Anterior cingulate cortex (tissue), 58 donors: ENCODE measurements around the gene C1QTNF2.

Source experiments
- DNase-seq, 58 donors: peaks; one replicate each; lab custom pipeline; 2025; lab: John Stamatoyannopoulos, UW

C1QTNF2 gene

DNA sequence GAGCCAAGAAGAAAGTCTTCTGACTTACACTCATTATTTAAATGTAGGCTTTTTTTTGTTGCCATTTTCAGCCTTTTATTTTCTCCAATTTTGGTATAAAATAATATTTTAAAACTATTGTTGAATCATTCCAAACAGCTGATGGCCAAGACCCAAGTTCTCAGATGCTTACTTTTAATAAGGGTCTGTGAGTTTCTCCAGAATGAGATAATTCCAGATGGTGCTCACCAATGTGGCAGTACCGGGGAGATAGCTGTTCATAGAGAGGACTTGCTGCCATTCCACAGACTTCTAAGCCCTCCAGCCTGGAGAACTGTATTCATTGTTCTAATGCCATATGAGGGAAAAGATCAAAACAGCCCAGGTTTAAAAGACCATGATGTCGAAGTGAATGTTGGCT is 5.3 kb upstream of the C1QTNF2 start:
- no peak for DNase-seq

DNA sequence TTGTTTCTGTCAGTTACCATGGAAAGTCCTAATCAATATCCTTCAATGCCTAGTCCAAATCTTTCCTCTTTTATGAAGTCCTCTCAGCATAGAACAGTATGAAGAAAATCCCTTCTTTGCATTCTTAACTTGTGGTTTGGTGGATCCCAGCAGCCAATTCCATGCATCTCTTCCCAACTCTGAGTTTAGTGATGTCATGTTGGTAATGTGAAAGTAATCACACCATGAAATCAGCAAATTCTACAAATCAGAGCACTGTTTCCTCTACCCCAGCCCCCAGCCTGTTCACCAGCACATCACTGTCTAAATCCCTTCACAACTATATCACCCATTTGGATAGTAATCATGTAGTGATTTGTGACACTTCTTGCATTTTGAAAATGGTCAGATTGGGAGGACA is 4.7 kb upstream of the C1QTNF2 start:
- no peak for DNase-seq

DNA sequence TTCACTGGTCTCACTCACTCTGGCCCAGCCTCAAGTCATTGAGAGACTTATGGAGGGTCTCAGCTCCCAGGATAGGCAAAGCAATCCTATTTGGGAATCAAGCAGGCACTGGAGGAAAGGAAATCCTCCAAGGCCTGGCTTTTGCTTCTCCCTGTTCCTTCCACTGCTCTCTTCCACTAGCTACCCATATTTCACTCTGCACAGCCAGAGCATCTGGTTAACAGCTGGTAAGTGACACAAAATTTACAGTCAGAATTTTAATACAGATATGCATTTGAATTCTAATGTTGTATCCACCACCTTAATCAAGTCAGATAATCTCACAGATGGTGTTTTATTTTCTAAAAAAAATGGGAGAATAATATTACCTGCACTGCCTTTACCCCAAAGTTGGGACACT is 868 bp upstream of the C1QTNF2 start:
- no peak for DNase-seq

DNA sequence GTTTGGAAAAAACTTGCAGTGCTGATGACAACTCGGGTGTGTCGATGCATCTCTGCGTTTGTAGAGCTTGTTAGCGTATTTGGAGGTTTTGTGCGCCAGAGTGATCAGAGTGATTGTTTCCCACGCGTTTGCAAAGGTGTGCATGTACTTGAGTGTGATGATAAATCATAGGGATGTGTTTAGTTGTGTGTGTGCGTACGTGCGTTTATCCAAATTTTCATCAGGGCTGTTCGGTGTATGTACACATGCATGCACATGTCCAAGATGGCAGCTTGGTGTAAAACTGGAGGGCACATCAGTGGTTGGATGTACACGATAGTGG is 248 bp upstream of the C1QTNF2 start:
- DNase-seq: peak in 1 of 58 donors; percentile 53

DNA sequence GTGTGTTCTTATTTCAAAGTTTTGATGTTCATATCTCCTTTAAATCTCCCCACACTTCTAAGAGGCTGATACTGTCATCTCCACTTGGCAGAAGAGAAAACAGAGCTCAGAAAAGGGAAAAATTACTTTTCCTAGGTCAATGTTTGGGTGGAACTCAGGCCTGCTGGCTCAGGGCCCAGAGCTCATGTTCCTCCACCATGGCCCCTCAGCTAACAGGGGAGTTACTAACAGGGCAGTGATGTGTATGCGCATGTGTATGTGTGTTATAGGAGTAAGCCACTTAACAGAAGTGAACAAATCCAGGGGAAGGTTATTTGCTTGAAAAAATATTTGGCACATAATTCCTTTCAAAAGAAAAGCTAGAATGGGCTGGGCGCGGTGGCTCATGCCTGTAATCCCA is 2.5 kb downstream of the C1QTNF2 start:
- no peak for DNase-seq

DNA sequence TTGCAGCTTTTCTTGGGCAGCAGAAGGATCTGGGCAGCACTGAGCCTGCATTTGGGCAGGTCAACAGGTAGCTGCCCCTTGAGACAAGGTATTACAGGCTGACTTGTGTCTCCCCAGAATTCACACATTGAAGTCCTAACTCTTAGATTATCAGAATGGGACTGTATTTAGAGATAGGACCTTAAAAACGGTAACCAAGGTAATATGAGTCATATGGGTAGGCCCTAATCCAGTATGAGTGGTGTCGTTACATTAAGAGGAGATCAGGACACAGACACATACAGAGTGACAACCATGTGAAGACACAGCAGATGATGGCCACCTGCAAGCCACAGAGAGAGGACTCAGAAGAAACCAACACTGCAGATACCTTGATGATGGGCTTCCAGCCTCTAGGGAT is 3.2 kb downstream of the C1QTNF2 start:
- no peak for DNase-seq

DNA sequence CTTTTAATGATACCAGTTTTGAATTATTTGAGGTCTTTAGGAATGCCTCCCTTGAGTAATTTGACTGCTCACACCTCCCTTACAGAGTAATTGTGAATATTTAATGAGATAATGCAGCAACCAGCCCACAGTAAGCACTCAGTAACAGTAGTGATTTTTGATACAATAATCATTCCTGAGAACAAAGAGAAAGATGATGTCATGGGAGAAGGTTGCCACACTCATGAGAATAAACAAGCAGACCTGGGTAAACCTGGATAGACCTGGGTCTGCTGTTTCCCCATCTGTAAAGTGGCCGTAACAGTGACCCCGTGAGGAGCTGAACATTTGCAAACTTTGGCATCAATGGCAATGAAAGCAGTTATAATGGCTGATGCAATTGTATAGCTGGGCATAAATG is 4.2 kb downstream of the C1QTNF2 start:
- no peak for DNase-seq

DNA sequence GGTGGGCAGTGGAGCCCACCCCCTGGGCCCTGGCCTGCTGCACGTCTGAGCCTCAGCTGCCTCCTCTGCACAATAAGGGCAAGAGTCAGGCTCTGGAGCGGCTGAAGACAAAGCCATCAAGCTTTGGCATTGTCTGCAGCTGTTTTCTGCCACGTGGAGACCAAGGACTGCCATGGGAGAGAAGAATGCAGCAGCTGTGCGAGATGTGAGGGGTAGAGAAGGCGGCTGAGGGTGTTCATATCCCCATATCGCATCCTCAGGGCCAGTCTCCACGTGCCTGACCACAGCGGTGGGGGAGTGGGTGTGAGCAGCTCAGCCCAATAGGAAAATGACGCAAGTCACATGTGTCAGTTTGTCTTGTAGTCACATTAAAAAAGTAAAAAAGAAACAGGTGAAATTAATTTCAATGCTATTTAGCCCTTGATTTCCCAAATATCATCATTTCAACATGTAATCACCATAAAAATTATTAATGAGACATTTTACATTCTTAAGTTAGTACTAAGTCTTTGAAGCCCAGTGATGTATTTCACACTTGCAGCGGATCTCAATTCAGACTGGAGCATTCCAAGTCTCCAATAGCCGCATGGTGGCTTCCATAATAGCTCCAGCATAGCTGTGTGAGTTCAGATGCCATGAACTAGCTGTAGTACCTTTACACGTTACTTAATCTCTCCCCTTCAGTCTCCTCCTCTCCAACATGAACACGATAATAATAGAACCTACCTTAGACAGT is 6.6 kb downstream of the C1QTNF2 start:
- no peak for DNase-seq

DNA sequence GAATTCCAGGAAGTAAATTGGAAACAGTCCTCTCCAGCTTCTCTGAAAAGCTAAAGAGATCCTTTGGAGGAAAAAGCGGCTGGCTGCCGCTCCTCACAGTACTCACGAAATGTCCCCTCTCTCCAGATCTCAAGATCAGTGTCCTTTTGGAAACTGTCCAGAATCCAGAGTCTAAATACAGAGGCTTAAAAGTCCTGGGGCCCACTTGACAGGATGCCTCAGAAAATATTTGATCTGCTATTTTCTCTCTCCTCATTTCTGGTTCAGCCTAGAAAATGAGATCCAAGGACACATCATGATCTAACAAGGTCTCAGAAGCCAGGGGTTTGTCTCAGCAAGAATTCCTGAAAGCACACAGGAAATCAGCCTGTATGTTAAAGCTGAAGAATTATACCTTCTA is 7.2 kb downstream of the C1QTNF2 start:
- DNase-seq: no peak

DNA sequence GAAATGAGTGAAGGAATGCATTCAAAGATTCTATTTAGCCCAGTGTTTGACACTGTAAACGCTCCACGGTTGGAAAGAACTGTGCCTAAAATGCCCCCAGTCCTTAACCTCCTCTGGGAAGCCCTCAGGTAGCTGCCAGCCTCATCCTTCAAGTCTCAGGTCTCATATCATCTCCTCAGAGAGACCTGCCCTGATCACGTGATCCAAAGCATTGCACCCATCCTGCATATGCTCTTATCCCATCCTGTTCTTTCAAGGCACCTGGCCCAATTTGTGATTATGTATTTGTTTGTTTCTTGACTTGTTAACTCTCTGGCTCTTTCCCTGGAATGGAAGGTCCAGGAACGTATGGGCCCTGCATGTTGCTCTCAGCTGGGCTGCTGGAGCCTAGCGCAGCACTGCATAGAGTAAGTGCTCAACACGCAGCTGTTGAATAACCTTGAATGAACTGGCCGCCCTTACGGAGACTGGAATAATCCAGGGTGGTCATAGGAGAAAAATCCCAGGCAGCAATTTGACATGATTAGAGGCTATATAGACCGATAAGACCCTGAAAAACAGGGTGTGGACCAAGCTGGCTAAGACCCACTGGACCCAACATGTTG is 8.7 kb downstream of the C1QTNF2 start:
- DNase-seq: no peak

DNA sequence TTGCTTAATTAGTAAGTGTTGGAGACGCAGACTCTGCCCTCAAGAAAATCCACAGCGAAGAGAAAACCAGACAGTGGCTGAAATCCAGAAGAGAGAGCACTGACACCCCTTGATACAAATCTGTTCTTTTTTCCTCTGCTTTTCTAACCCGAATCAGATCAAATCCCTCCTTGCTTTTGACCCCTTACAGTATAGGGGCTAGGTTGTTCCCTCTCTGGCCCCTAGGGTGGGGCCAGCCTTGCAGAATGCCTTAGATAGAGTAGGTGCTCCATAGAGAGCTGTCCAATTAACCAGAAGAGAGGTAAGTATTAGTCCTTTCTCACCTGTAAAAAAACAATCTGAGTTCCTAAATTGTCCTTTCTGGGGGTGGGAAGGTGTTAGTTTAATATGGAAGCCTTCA is 10.1 kb downstream of the C1QTNF2 start:
- DNase-seq: no peak

DNA sequence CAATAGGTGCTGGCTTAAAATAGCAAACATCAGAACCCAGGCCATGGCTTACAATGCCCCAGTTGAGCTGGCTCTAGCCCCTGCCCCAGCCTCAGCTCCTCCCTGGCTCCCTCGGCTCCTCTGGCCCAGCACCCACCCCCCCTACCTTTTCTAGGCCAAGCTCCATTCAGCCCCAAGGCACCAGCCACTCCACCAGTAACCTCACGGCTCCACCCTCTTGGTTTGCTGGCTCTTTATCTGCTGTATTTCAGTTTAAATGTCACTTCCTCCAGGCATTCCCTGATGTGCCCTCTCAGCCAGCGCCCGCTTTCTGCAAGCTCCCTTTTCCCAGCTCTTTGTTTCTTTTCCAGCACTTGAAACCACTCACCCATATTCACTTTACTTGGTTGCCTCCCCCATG is 10.6 kb downstream of the C1QTNF2 start:
- DNase-seq: no peak

DNA sequence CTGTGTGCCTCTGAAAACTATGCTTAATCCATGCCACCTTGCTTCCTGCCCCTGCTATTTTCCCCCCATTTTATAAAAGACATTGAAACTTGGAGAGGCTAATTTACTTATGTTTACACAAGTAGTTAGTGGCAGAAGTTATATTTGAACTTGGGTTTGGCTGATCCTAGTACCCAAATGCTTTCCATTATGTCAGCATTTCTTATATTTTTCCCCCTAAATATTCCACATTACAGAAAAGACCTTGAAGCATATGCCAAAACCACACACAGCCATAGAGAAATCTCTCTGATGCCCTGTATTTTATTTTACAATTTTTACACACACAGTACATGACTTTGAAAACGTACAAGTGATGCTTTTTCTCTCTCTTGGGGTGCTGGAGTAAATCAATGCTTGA is 11.2 kb downstream of the C1QTNF2 start:
- DNase-seq: no peak

DNA sequence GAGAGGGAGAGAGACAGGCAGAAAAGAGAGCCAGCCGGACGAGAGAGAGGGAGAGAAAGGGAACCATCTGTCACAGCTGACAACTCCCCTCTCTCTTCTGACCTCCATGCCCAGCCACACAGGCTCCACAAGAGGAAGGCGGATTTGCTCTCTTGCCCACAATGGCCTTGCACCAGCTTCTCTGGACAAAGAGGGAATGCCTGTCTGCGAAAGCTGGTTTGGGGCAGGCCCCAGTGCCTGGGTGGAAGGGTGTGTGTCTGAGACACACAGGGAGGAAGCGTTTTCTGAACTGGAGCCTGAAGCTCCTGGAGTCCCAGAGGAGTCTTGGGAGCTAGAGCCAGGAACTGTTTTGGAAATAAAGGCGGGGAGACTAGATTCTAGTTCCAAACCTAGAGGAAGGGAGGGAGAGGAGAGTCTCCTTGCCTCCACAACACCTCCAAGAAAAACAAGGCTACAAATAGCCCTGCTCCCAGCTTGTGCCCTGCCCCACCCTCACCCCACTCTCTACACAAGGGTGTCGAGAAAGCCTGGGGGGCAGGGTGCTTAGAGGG is 12.5 kb downstream of the C1QTNF2 start:
- DNase-seq: peak in 12 of 58 donors; percentile 4 to 37 (median 12)

DNA sequence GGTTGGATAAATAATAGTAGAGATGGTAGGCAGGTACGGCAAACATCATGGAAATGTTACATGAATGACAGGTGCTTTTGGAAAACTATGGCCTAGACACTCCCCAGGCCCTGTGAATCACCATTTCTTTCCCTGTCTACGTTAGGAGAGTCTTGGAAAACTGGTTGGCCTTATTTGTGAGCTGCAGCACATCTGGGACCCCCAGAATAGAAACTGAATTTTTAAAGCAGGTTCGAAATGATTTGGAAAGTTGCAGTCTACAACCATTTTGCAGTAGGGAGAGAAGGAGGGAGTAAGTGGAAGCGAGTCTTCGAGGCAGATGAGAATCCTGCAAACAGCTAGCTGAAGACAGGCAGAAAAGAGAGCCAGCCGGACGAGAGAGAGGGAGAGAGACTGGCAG is 13.0 kb downstream of the C1QTNF2 start:
- no peak for DNase-seq

DNA sequence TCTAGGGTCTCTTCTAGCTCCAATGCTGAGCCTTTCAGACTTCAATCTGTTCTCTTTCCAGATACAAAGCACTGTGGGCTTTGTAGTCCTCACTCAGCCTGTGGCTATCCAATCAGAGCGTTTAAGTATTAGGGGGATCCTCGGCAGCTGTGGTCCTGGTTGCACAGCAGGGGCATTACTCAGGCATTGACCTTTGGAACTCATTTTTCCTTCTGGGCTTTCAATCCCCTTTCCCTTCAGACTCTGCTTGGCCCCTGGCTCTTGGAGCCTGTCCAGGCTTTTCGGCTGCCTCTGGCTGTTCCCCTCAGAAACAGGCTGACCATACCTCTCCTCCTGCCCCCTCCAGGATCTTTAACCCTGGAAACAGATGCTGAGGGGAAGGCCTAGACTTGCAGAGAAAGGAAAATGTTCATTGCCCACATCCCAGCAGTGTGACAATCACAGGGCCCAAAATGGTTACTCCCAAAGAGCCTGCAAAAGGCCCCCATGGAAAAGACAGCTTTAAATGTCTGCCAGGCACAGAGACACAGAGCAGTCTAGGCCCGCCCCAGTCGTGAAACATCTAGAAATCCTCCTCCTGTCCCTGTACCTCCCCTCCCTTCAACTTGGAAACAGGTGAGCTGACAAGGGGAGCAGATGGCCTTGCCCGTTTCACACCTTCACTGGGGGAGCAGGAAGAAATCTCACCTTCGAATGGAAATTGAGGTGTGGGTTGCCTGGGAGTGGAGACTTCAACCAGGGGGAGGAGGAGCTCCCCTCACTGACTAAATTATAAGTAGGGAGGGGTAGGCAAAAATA is 13.7 kb downstream of the C1QTNF2 start:
- peak in 1 of 58 donors; percentile 5 for DNase-seq

DNA sequence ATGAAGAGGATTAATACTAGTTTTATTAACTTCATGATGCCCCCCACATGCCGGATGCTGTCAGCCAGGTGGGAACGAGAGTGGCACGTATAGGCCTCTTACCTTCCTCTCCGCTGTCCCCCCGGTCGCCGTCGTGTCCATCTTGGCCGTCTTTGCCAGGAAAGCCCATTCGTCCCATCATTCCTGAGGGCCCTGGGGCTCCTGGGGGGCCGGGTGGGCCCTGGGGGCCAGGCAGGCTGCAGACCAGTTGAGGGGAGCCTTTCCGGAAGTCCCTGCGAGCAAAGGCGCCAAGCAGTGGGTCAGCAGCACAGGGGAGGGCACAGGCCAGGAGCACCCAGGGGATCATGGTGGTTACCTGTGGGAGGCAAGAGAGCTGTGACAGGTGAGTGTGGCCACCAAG is 15.8 kb downstream of the C1QTNF2 start:
- no peak for DNase-seq

DNA sequence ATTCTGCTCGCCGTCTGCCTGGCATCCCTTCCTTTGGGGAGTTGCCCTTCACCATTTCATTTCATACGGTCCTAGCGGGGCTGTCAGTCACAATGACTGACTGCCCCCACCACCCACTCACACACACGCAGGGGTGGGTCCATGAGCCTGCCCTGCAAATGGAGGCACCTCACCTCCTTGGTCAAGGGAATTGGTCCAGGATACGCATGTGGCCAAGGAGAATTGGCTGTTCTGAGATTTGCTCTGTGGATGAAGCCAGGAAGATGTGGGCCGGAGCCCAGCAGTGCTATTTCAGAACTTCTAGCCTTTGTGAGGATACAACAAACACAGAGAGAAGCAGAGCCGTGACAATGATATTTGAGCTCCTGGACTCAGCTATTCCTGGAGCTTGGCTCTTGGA is 17.0 kb downstream of the C1QTNF2 start:
- DNase-seq: peak in 43 of 58 donors; percentile 4 to 79 (median 32)

DNA sequence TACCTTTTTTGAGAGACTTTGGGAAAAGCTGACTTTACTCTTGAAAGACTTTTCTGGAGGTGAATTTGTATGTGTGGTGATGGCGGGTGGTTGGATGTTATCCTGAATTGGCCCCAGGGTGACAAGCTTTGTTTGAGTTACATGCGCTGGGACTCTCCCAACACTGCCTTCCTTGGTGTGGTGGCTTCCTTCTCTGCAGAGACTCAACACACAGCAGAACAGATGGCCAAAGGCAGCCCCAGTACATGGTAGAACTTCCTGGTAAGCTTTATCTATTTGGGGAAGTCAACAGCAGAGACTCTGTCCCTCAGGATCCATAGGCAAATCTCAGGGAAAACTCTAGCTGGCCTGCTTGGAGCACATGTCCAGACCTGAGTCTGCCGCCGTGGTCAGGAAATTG is 18.1 kb downstream of the C1QTNF2 start:
- no peak for DNase-seq

DNA sequence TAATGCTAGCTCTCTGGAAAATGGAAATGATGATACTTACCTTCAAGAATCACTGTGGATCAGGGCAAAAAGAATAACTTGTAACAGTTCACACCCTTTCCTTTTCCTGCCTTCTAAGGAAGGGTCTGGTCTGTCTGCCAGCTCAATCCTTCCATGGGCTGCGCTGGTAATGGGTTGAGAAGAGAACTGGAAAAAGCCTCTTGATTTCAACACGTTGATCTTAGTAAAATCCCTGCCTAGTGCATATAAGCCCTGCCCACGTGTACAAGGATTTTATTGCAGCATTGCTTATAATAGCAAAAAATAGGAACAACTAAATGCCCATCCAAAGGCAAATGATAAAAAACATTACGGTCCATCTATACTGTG is 20.5 kb downstream of the C1QTNF2 start:
- no peak for DNase-seq

DNA sequence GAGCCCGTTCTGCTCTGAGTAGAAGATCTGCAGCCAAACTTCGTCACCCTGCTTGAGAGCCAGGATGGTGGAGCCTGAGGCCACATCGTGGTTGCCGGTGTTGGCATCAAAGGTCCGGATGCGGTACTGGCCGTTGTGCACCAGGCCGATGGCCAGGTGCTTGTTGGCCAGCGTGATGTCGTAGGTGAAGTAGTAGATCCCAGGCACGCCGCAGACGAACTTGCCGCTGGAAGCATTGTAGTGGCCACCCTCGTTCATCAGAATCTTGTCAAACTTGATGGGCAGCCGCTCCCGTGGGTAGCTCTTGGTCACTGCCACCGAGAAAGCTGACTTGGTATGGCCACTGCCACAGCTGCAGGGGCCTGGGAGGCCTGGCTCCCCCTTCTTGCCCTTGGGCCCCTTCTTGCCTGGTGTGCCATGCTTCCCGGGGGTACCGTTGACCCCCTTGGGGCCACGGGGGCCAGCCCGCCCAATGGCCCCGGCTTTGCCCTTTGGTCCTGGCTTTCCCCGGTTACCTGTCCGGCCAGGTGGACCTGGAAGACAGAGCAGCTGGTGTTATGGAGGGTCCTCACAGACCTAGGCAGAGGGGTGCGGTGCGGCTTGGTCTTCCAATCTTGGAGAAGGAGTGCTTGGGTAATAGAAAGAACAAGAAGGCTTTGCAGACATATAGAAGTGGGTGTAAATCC is 21.0 kb downstream of the C1QTNF2 start:
- no peak for DNase-seq
